Measurements from ENCODE around the gene NUDT6.
"Not testable (repeated sequence)": the region's sequence is repeated elsewhere in the genome, so short reads cannot be mapped to it uniquely, and the experiment has no call there.

Gene NUDT6

DNA sequence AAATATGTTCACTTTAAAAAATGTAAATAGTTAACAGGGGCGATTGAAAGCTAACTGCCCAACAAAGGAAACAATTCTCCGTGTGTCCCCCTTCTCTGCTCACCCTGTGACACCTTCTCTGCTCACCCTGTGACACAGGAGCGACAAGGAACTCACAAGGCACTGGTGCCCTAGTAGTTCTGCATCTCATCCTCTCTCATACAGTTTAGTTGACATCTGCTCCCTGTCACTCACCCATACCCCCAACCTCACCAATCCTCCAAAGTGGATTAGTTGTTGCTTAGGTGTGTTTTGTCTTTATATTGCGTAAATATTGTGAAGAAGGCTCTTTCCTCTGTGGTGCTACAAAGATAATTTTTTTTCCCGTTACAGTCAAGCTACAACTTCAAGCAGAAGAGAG is 46.4 kb downstream of the NUDT6 start:
- DNase-seq (ENCODE audit: low read depth in 2 of 2): no peak

DNA sequence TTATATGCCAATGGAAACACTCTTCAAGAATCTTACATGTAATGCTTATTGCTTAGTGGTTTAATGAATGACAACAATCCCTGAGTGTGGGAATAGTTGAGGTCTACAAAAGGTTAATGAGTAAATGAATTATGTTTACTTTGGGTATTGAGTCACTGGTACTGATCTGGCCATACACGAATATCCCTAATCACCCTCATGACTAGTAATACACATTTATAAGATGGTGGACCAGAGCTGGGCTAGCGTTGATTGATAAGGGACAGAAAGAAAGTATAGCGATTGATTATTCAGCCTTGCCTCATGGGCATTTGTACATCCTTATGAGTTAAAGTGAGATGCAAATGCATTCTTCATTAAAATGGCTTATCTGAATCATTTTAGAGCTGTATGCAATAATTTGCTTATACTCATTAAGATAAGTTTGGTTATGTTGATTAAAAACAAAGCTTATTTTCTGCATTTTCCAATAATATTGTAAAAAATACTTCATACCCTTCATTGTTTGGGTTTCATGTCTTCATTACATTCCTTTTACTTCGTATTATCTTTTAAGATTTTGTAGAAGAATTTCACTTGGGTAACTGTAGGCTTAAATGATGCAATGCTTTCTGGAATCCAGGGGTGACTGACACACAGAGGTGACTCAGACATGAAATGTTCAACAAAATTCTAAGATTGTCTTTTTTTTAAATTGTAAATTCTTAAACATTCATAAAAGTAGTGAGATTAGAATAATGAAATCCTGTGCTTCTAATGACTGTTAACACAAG is 48.4 kb downstream of the NUDT6 start:
- DNase-seq (ENCODE audit: low read depth in 2 of 2): no peak

DNA sequence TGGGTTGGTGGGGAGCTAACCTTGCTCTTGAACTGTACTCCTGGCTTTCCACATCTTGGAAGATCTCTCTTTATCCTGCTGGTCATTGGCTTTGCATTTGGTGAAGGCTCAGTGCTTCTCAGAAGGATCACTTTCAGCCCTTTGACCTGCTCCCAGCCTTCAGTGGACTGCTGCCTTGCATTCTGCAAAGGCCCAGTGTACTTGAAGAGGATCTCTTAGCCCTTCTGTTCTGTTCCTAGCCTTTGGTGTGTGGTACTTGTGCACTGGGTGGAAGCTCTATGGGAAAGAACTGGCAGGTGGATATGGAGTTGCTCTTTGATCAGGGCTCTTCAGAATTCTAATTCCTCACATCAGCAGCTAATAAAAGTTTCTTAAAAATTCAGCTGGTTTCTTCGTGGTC is 49.3 kb downstream of the NUDT6 start:
- DNase-seq (ENCODE audit: low read depth in 2 of 2): no peak

DNA sequence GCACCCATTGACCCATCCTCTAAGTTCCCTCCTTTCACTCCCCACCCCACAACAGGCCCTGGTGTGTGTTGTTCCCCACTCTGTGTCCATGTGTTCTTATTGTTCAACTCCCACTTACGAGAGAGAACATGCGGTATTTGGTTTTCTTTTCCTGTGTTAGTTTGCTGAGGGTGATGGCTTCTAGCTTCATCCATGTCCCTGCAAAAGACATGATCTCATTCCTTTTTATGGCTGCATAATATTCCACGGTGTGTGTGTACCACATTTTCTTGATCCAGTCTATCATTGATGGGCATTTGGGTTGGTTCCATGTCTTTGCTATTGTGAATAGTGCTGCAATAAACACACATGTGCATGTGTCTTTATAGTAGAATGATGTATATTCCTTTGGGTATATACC is 54.2 kb downstream of the NUDT6 start:
- DNase-seq (ENCODE audit: low read depth in 2 of 2): not testable (repeated sequence)

DNA sequence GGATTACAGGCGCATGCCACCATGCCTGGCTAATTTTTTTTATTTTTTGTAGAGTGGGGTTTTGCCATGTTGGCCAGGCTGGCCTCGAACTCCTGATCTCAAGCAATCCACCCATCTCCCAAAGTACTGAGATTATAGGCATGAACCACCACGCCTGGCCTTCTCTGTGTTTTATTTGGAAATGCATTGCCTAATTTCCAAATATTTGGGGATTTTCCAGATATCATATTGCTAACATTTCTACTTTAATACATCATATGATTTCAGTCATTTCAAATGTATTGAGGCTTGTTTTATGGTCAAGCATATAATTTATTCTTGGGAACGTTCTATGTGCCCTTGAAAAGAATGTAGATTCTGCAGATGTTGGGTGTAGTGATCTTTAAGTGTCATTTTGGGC is 57.0 kb downstream of the NUDT6 start:
- DNase-seq (ENCODE audit: low read depth in 2 of 2): no peak

DNA sequence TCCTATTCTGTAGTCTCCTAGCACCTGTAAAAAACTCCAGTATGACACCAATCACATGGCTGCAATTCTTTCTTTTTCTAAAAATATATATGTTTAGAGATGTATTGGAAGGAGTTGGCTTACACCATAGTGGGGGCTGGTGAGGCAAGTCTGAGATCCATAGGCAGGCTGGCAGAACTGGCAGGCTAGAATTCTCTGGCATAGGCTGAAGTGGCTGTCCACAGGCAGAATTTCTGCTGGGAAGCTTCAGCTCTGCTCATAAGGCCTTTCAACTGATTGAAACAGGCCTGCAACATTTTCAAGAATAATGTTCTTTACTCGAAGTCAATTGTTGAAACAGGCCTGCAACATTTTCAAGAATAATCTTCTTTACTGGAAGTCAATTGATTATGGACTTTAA is 58.8 kb downstream of the NUDT6 start:
- no peak for DNase-seq (ENCODE audit: low read depth in 2 of 2)

DNA sequence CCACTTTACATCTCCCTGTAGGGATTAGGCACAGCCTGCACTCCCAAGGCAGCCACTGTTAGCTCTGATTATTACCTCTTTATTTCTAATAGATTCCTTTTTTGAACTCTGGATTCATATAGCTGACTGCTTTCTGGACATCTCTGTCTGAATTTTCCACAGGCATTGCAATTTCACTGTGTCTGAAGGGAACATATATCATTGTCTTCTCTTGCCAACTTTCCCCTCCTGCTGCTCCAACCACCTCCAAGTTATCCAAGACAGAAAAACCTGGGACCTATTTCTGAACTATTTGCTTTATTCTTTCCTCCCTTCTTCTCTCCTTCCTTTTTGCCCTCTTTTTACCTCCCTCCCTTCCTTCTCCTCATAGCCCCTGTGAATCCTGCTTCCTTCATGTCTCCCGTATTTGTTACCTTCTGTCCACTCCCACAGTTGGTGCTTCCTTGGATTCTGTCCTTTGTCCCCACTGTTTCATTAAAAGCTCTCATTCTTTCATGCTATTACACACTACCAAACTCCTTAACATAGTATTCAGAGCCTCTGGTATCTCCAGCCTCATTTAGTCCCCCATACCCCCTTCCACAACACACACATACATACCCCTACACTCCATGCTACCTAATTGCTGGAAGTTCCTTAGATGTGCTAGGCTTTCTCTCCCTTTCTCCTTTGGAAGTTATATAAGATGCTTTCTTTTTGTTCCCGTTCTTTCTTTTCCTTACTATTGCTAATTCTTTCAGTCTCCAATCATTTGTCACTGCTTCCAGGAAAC is 61.0 kb downstream of the NUDT6 start:
- no peak for DNase-seq (ENCODE audit: low read depth in 2 of 2)

DNA sequence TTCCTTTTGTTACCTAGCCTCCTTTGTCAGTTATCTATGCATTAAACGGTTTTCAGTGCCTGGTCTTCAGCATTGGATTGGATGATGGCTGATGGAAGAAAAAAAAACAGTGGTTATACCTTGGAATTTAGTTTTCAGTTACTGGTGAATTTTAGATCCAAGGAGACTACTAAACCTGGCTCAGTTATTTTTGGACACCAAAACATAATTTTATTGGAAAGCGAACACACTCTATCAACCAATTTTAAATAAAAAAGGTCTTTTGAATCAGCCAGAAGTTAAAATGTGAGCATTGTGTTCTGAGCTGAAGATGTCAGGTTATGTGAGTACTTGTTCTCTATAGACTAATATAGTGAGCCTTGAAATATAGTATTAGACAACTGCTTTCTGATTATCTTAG is 63.7 kb downstream of the NUDT6 start:
- DNase-seq (ENCODE audit: low read depth in 2 of 2): no peak

DNA sequence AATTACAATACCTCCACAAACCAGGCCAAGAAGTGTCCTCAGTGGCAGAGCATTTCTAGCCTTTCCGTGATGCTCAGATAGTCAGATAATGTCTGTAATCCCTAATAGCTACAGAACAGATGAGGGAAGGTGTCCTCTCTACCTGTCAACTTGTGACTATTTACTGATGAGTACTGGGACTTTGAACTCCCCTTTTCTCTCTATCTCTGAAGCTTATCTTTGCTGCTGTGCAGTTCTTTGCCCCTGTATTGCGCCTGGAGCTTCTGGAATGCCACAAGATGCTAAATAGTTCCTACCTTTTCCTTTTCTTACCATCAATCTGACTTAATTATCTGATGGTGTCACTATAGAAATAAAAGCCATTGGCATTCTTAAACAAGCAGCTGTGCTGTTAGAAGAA is 65.2 kb downstream of the NUDT6 start:
- DNase-seq (ENCODE audit: low read depth in 2 of 2): no peak

DNA sequence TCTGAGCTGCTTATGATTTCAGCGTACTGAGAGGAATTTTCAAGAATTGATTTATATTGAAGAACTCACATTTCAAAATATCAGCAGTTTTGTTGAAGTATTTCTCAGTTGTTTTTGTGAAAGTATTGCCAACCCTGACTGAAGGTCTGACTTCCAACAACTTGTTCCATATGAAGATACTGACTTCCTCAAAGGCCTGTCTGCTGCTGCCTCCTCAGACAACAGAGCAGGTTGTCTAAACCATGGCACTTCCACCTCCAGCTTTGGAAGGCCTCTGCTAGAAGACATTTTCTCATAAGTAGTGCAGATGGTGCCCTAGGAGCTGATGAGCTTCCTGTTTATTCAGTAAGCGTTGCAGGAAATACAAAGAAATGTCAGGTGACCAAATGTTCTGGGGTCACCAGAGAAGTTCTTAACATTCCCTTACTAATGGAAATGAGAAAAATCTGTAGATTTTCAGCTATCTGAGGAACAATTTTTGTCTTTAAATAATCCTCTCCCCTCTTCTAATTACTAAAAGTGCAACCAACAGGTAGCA is 67.0 kb downstream of the NUDT6 start:
- no peak for DNase-seq (ENCODE audit: low read depth in 2 of 2)

DNA sequence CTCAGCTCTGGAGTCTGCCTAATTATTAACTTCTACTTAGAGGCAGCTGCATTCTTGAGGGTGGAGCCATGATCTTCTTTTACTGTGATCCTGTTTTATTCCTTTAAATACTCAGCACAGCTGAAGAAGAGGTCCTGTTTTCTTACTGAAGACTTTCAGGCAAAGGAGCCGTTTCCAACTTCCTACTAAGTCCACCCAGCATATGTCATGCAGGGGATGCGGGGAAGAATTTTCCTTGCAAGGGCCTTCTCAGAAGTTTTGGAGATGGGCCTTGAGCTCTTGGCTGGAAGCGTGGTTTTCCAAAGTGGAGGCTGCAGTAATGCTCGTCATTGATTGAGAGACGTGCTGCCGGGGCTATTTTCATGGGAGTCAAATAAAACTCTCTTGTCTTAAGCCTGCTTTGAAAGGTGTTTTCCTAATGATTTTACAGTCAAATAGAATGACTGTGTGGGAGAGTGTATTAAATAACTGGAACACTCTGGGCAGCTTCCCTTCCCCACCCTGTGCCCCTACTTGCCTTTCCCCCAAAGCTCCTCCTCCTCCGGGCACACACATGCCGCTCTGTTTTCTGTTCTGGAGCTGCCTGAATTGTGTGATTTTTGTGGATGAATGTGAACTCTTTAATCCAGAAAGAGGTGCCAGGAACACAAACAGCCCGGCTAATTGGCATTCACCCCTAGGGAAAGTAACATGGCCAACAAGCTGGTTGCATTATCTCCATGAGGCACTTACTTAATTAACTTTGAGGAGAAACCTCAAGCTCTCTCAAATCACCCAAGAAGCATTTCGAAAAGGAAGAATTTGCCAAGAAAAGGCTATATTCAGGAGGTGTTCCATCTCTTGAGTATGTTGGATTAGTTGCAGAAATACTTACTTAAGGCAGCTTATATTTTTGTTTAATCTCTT is 67.7 kb downstream of the NUDT6 start:
- no peak for DNase-seq (ENCODE audit: low read depth in 2 of 2)

DNA sequence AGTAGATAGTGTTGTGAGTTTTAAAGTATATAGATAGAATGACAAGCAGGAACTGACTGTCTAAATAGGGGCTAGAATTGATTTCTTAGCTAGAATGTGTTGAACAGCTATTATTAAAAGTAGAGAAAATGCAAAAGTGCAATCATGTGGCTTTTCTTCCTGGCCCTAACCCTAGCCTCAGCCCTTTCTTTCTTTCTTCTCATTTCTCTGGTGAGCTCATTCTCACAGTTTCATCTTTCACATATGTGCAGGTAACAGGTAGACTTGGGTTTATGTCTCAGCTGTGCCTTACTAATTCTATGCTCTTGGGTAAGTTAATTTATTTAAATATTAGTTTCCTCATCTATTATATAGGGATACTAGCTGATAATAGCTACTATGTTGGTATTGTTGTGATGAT is 70.8 kb downstream of the NUDT6 start:
- no peak for DNase-seq (ENCODE audit: low read depth in 2 of 2)

DNA sequence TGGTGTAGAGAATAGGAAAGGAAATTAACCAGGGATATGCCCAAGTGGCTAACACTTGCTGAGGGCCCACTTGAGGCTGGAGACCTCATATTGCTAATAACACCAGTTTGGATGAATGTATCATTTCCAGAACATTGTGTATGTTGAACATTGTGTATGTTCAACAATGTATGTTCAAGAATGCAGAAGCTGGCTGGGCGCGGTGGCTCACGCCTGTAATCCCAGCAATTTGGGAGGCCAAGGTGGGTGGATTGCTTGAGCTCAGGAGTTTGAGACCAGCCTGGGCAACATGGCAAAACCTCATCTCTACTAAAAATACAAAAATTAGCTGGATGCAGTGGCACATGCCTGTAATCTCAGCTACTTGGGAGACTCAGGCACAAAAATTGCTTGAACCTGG is 72.6 kb downstream of the NUDT6 start:
- DNase-seq (ENCODE audit: low read depth in 2 of 2): not testable (repeated sequence)

DNA sequence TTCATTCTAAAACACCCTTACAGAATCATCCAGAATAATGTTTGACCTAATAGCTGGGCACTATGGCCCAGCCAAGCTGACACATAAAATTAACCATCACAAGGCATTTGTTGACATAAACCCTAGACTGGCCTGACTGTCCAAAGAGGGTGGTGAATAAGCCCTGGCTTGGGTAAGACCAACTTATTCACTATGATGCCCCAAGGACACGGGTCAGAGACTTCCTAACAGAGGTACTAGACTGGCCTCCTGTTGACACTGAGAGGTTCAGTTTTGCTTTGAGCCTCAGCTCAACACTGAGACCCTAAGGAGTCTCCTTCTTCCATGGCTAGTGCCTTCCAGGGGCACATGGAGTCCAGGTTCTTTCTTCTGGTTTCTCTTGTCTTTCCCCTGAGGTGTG is 74.5 kb downstream of the NUDT6 start:
- DNase-seq (ENCODE audit: low read depth in 2 of 2): no peak

DNA sequence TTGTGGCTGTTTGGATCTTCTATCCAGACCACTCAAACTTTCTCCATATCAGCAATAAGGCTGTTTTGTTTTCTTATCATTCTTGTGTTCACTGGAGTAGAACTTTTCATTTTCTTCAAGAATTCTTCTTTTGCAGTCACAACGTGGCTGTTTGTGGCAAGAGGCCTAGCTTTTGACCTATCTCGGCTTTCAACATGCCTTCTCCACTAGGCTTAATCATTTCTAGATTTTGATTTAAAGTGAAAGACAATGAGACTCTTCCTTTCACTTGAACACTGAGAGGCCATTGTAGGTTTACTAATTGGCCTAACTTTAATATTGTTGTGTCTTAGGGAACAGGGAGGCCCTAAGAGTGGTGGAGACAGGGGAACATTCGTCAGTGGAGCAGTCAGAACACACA is 76.6 kb downstream of the NUDT6 start:
- DNase-seq (ENCODE audit: low read depth in 2 of 2): no peak

DNA sequence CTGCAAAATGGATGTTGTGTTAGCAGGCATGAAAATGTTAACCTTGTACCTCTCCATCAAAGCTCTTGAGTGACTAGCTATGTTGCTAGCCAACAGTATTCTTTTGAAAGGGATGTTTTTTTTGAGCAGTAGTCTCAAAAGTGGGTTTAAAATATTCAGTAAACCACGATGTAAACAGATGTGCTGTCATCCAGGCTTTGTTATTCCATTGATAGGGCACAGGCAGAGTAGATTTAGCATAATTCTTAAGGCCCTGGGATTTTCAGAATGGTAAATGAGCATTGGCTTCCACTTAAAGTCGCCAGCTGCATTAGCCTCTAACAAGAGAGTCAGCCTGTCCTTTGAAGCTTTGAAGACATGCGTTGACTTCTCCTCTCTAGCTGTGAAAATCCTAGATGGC is 77.3 kb downstream of the NUDT6 start:
- DNase-seq (ENCODE audit: low read depth in 2 of 2): no peak

DNA sequence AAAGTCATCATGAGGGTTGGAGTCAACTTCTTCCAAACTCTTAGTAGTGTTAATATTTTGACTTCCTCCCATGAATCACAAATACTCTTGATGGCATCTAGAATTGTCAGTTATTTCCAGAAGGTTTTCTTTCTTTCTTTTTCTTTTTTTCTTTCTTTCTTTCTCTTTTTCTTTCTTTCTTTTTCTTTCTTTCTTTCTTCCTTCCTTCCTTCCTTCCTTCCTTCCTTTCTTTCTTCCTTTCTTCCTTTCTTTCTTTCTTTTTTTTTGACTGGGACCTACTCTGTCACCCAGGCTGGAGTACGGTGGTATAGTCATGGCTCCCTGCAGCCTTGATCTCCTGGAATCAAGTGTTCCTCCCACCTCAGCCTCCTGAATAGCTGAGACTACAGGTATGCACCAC is 78.0 kb downstream of the NUDT6 start:
- not testable (repeated sequence) for DNase-seq (ENCODE audit: low read depth in 2 of 2)

DNA sequence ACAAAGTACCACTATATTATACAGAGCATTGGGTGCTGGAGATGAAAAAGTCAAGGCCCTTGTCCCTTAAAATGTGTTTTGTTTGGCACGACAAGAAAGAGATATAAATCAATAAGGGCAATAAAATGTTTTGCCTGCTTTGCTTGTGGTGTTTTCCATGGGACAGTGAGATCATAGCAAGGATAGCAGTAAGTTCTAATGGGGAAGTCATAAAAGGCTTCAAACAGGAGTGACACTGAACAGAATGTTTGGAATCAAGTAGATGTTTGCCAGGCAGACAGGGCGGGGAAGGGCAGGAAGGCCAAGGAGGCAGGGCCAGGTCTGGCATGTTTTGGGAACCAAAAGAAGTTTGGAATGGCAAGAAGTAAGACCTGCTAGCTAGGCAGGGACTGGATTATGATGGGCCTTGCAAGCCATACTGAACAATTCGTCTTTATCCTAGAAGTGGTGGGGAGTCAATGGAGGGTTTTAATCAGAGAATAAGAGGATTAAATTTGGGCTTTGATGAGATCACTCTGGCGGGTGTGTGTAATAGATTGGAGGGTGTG is 79.3 kb downstream of the NUDT6 start:
- DNase-seq (ENCODE audit: low read depth in 2 of 2): no peak

Measured in activated CD4-positive, alpha-beta T cell treated with anti-CD3 and anti-CD28 coated beads for 24 hours (primary cell).